IMR-90 (cell line): ENCODE results near the gene CXCL3. TPM values are rescaled to one million over a fixed set of nuclear protein-coding genes. Genes with fewer than 3 reads are reported as not detected.
"Not testable (repeated sequence)": the region's sequence is repeated elsewhere in the genome, so short reads cannot be mapped to it uniquely, and the experiment has no call there.

Source experiments
- ATAC-seq: fragments of 200-7000 bp; cut with Tn5 transposase; 2 replicates; pipeline ENCODE4 v1.9.1; 2020; ENCODE audit warnings: low read depth, mild to moderate bottlenecking, moderate library complexity
- BruUV-seq: library from RNA; stranded (reverse); fragments of 400-500 nt; replicated peaks from 2 replicates; lab custom pipeline; 2021; lab: Mats Ljungman, UMichigan
- CTCF ChIA-PET: fragments of 300-600 bp; formaldehyde crosslinking; extraction: SDS; loops from one replicate; lab custom pipeline; 2021; ENCODE audit warnings: antibody characterized with exemption; lab: Yijun Ruan, JAX
- POLR2A ChIA-PET: fragments of 300-600 bp; sonication (Branson Sonifier 250); formaldehyde crosslinking; loops from one replicate; lab custom pipeline; 2022; ENCODE audit warnings: antibody characterized with exemption; ENCODE audit not compliant: unreplicated experiment; lab: Charles Lee
- DNase-seq: peaks from one replicate; pipeline ENCODE4 v3.0.0; 2013
- H2AFZ ChIP-seq: replicated peaks from 2 replicates; pipeline ENCODE3; 2013; ENCODE audit warnings: low read length, mild to moderate bottlenecking; ENCODE audit not compliant: poor library complexity
- H2AK5ac ChIP-seq: 2 replicates; pipeline ENCODE4 v1.6.1; 2013; ENCODE audit warnings: low read depth, low read length, inconsistent platforms
- H2AK9ac ChIP-seq: replicated peaks from 2 replicates; pipeline ENCODE3; 2013; ENCODE audit warnings: mild to moderate bottlenecking, low read depth, low read length, moderate library complexity; ENCODE audit not compliant: poor library complexity
- H2BK120ac ChIP-seq: 2 replicates; pipeline ENCODE4 v1.6.1; 2013; ENCODE audit warnings: low read depth, low read length, inconsistent platforms
- H2BK15ac ChIP-seq: 3 replicates; pipeline ENCODE4 v1.6.1; 2013; ENCODE audit warnings: low read depth, low read length, inconsistent platforms
- H2BK20ac ChIP-seq: 2 replicates; pipeline ENCODE4 v1.6.1; 2013; ENCODE audit warnings: low read depth, mild to moderate bottlenecking, inconsistent platforms, low read length, moderate library complexity
- H2BK5ac ChIP-seq: 2 replicates; pipeline ENCODE4 v1.6.1; 2013; ENCODE audit warnings: mild to moderate bottlenecking, low read depth, low read length, inconsistent platforms; ENCODE audit not compliant: poor library complexity, severe bottlenecking
- H3K14ac ChIP-seq: replicated peaks from 2 replicates; pipeline ENCODE4 v1.6.1; 2013; ENCODE audit warnings: low read depth, low read length, inconsistent platforms
- H3K18ac ChIP-seq: 2 replicates; pipeline ENCODE4 v1.6.1; 2013; ENCODE audit warnings: low read depth, low read length, control low read depth
- H3K23ac ChIP-seq: 2 replicates; pipeline ENCODE4 v1.6.1; 2013; ENCODE audit warnings: low read depth, low read length, inconsistent platforms
- H3K27ac ChIP-seq: 2 replicates; pipeline ENCODE4 v1.5.1; 2013; ENCODE audit warnings: mild to moderate bottlenecking, control low read depth, low read length; ENCODE audit not compliant: insufficient read depth
- H3K27me3 ChIP-seq: 2 replicates; pipeline ENCODE4 v1.6.1; 2013; ENCODE audit warnings: low read length; ENCODE audit not compliant: control insufficient read depth, insufficient read depth
- H3K36me3 ChIP-seq: 2 replicates; pipeline ENCODE4 v1.6.1; 2013; ENCODE audit warnings: low read length, mixed read lengths; ENCODE audit not compliant: control insufficient read depth, insufficient read depth
- H3K4ac ChIP-seq: 2 replicates; pipeline ENCODE4 v1.6.1; 2013; ENCODE audit warnings: low read depth, low read length, inconsistent platforms
- H3K4me1 ChIP-seq: 2 replicates; pipeline ENCODE4 v1.6.1; 2013; ENCODE audit warnings: low read length, mixed read lengths; ENCODE audit not compliant: control insufficient read depth, insufficient read depth
- H3K4me2 ChIP-seq: 2 replicates; pipeline ENCODE4 v1.6.1; 2013; ENCODE audit warnings: low read depth, mild to moderate bottlenecking, control low read depth, low read length, moderate library complexity
- H3K4me3 ChIP-seq: 2 replicates; pipeline ENCODE4 v1.5.1; 2013; ENCODE audit warnings: low read depth, mild to moderate bottlenecking, control low read depth, low read length, moderate library complexity; ENCODE audit not compliant: insufficient read depth
- H3K56ac ChIP-seq: 2 replicates; pipeline ENCODE4 v1.6.1; 2013; ENCODE audit warnings: low read length, inconsistent platforms; ENCODE audit not compliant: insufficient read depth; ENCODE audit errors: extremely low read depth
- H3K79me1 ChIP-seq, 2 experiments: 2 replicates each; pipeline ENCODE4 v1.6.1; 2013; ENCODE audit warnings: low read length in 2 of 2, inconsistent platforms in 1 of 2, low read depth in 1 of 2
- H3K9ac ChIP-seq: 2 replicates; pipeline ENCODE4 v1.6.1; 2013; ENCODE audit warnings: low read depth, low read length, control low read depth
- H3K9me1 ChIP-seq: 2 replicates; pipeline ENCODE4 v1.6.1; 2013; ENCODE audit warnings: low read length, inconsistent platforms; ENCODE audit not compliant: insufficient read depth
- H3K9me3 ChIP-seq: 2 replicates; pipeline ENCODE4 v1.6.1; 2013; ENCODE audit warnings: low read length; ENCODE audit not compliant: control insufficient read depth, insufficient read depth
- H4K20me1 ChIP-seq: 2 replicates; pipeline ENCODE4 v1.6.1; 2013; ENCODE audit warnings: low read length, inconsistent platforms; ENCODE audit not compliant: insufficient read depth
- H4K5ac ChIP-seq: 2 replicates; pipeline ENCODE4 v1.6.1; 2013; ENCODE audit warnings: mild to moderate bottlenecking, low read depth, low read length, control low read depth
- H4K8ac ChIP-seq, 2 experiments: 2 replicates each; pipeline ENCODE4 v1.6.1; 2013; ENCODE audit warnings: low read depth in 2 of 2, low read length in 2 of 2, control low read depth in 1 of 2, inconsistent platforms in 1 of 2
- H4K91ac ChIP-seq: 2 replicates; pipeline ENCODE4 v1.6.1; 2013; ENCODE audit warnings: low read depth, low read length, inconsistent platforms; ENCODE audit not compliant: insufficient read depth
- WGBS, 2 experiments: methylation state at CpG; one replicate each; pipeline versions ENCODE4 v1.1.5 to v1.1.7; 2013; ENCODE audit warnings: missing lambda C conversion rate in 2 of 2; ENCODE audit not compliant: insufficient read length in 1 of 2; ENCODE audit errors: extremely low coverage in 2 of 2; 5-methylcytosine and 5-hydroxymethylcytosine counted together
- dilution Hi-C: fragments of 300-500 bp; cut with HindIII; formaldehyde crosslinking; loops from one replicate; pipeline ENCODE4 v1.14.3; 2018; ENCODE audit warnings: low sequenced_read_pairs; ENCODE audit not compliant: unreplicated experiment
- in situ Hi-C: fragments of 300-500 bp; cut with MboI; formaldehyde crosslinking; loops from 3 replicates; pipeline ENCODE4 v1.14.3; 2019; ENCODE audit warnings: low sequenced_read_pairs, inconsistent platforms, mixed read lengths
- intact Hi-C: fragments of 100-400 bp; cut with micrococcal nuclease; formaldehyde crosslinking; loops from 2 replicates; pipeline ENCODE4 v1.10.0; 2022
- polyA plus RNA-seq, 3 experiments: library from polyadenylated mRNA; depleted of rRNA; stranded (reverse); fragments of >200 nt; gene quantifications; 2 replicates each; pipeline ENCODE4 v1.2.3, GENCODE V29; 2012; ENCODE audit warnings: low replicate concordance in 1 of 3
- total RNA-seq: library from RNA; depleted of rRNA; stranded (reverse); fragments of >200 nt; gene quantifications from 2 replicates; pipeline ENCODE4 v1.2.3, GENCODE V29; 2012

The CXCL3 gene
- total and polyA plus RNA-seq, 2 of the 4 experiments (the other 2 are of a cell fraction) = 0.18 to 0.74 TPM

- H3K9me1 ChIP-seq, BruUV-seq, H3K56ac ChIP-seq, H3K27ac ChIP-seq, H3K9me3 ChIP-seq, H2BK5ac ChIP-seq, H4K5ac ChIP-seq, POLR2A ChIA-PET, H3K23ac ChIP-seq, H3K36me3 ChIP-seq, H3K14ac ChIP-seq, H3K27me3 ChIP-seq, H4K91ac ChIP-seq, H3K4me1 ChIP-seq, H2BK15ac ChIP-seq, H3K79me1 ChIP-seq, H3K4me3 ChIP-seq, ATAC-seq, H3K4me2 ChIP-seq, H2BK120ac ChIP-seq, H2AK5ac ChIP-seq, H2AFZ ChIP-seq, DNase-seq, H2BK20ac ChIP-seq, H4K8ac ChIP-seq, dilution Hi-C loops, H2AK9ac ChIP-seq, in situ Hi-C loops, intact Hi-C loops, H4K20me1 ChIP-seq, H3K4ac ChIP-seq, H3K9ac ChIP-seq, H3K18ac ChIP-seq: not testable (repeated sequence)
- WGBS, 2 experiments = 80% methylated on average over 1 of the region's 2 CpGs; no CpG with 5 or more reads in 1 of the 2 experiments
- CTCF ChIA-PET = interaction anchor here (0.6 kb wide), 1 partner anchor 10 kb away, joined by 3 read pairs; no protein-coding TSS in a partner anchor
Measured at GRCh38 chr4:74079024-74079423, 40.5 kb upstream of the CXCL3 start.
